Measurements from ENCODE around the gene CEP43.
A peak's percentile ranks its signal among the peaks of the same experiment; 100 is the strongest.

Gene CEP43

DNA sequence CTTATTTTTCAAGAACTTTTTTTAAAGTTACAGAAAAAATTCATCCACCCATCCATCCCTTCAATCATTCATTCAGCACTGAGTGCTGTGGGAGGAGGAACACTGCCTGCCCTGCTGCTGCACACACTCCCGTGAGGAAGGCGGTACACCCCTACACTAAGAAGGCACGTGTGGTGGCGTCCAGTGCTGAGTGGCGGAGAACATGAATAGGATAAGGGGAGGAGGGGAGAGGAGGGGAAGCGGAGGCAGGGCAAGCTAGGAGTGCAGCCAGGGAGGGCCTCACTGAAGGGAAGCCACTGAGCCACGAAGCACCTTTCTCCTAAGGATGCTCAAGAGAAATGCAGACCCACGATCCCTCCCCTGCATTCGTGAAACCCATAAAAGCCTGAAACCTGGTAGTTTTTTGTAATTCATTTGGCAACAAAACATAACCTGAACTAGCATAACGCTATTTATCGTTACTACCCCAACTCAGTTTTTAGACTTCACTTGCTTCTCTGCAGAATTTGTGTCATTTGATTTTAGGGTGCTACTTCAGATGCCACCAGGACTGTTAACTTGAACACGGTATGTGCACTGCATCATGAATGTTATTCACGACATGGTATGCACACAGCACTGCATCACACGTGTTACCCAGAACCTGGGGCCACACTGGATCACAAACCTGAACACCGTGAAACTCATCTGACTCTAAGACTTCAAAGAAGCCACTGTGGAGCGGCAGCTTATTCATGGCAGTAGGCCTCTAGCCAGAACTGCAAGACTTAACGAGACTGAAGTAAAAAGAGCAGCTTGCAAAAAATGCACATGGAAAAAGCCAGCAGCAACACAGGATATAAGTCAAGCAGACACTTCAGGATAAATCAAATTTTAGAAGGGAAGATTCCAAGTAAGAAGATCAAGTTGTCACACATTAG, 46.4 kb upstream of the CEP43 start:
- TF ChIP-seq, protein P1, sequence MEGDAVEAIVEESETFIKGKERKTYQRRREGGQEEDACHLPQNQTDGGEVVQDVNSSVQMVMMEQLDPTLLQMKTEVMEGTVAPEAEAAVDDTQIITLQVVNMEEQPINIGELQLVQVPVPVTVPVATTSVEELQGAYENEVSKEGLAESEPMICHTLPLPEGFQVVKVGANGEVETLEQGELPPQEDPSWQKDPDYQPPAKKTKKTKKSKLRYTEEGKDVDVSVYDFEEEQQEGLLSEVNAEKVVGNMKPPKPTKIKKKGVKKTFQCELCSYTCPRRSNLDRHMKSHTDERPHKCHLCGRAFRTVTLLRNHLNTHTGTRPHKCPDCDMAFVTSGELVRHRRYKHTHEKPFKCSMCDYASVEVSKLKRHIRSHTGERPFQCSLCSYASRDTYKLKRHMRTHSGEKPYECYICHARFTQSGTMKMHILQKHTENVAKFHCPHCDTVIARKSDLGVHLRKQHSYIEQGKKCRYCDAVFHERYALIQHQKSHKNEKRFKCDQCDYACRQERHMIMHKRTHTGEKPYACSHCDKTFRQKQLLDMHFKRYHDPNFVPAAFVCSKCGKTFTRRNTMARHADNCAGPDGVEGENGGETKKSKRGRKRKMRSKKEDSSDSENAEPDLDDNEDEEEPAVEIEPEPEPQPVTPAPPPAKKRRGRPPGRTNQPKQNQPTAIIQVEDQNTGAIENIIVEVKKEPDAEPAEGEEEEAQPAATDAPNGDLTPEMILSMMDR (IDR thresholded peaks at IDR 0.05; ENCODE audit: borderline replicate concordance, extremely low read depth, low read length, poor library complexity, severe bottlenecking) = no peak
- no peaks in the 10 kb centered on the region for H3K27me3 ChIP-seq (ENCODE audit: insufficient read depth, low read length, poor library complexity)
- no peak overlapping the region for H3K27ac ChIP-seq (ENCODE audit: low read length)
- peaks cover 8% of the 10 kb centered on the region for H3K36me3 ChIP-seq (ENCODE audit: insufficient read depth, low read length)
- H4K20me1 ChIP-seq (ENCODE audit: insufficient read depth, low read length) = peaks cover 9% of the 10 kb centered on the region; the same call in 1 of the 2 replicates
- no peak for ATAC-seq (ENCODE audit: insufficient read depth, low read depth)
- no peak overlapping the region for H2AFZ ChIP-seq (ENCODE audit: low read depth, low read length)
- H3K4me1 ChIP-seq (ENCODE audit: insufficient read depth, low read length) = peaks cover 28% of the 10 kb centered on the region
- H3K4me2 ChIP-seq (ENCODE audit: insufficient read depth, low read length) = no peak overlapping the region
- no peaks in the 10 kb centered on the region for H3K9me3 ChIP-seq (ENCODE audit: insufficient read depth, low read length, severe bottlenecking)
- no peak overlapping the region for H3K9ac ChIP-seq (ENCODE audit: low read depth, low read length)
- no peak overlapping the region for H3K4me3 ChIP-seq (ENCODE audit: low read depth in 1 of 2, low read length in 2 of 2)
- no peak for DNase-seq
- peaks cover 9% of the 10 kb centered on the region for H3K79me2 ChIP-seq (ENCODE audit: insufficient read depth, low read length)

DNA sequence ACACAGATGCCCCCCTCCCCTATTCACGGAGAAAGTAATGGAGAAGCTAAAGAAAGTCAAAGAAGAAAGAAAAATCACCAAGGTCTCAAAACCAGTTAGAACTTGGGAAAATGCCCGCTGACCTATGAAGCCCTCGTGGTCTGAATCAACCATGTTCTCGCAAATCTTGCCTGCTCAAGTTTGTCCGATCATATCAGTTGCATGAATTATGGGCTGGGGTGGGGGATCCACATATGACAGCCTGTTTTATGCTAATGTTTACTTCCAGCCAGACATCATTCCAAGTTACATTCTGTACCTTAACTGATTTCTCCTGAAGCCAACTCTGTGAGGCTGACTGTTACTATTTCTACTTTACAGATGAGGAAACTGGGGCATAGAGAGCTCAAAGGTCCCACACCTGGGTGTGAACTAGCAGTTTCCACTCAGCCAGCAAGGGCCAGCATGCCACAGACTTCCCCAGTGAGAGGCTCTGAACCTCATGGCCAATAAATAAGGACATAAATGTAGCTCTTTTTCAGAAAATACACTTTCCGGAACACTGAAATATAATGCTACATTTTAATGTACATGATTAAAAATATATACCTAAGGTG, 45.0 kb upstream of the CEP43 start:
- Histone ChIP-seq H3K4me3 (ENCODE audit: low read depth in 1 of 2, low read length in 2 of 2) (no peak overlapping the region), H3K4me1 (ENCODE audit: insufficient read depth, low read length) (peaks cover 42% of the 10 kb centered on the region)
- TF ChIP-seq EZH2 (IDR thresholded peaks at IDR 0.05; ENCODE audit: borderline replicate concordance, low read depth, low read length, severe bottlenecking) = no peak
- TF ChIP-seq, protein P1 (IDR thresholded peaks at IDR 0.05; ENCODE audit: borderline replicate concordance, extremely low read depth, low read length, poor library complexity, severe bottlenecking) = no peak

DNA sequence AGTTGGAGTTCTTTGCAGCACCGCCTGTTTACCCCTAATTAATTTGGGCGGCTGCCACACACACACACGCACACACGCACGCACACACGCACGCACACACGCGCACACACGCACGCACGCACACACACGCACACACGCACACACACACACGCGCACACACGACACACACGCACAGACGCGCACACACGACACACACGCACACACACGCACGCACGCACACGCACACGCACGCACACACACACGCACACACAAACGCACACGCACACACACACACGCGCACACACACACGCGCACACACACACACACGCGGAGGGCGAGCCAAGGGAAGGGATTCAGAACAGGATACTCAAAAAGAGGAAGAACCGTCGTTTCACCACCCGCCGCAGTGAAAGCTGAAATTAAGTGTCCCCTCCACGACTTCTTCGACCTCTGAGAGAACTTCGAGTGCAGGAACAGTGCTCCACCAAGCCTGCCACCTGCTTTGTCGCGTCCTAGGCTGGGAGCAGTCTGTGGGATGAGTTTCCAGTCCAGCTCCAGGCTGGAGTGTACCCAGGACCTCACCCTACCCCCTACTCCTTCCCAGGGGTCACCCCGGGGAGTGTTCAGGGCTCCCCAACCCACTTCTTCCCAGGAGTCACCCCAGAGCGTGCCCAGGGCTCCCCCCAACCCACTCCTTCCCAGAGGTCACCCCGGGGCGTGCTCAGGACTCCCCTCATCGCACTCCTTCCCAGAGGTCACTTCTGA, 43.9 kb upstream of the CEP43 start:
- H3K4me2 ChIP-seq (ENCODE audit: insufficient read depth, low read length) = peak overlapping the region; percentile 98
- peaks cover 9% of the 10 kb centered on the region; the same call in 1 of the 2 replicates for H4K20me1 ChIP-seq (ENCODE audit: insufficient read depth, low read length)
- peaks cover 9% of the 10 kb centered on the region for H3K79me2 ChIP-seq (ENCODE audit: insufficient read depth, low read length)
- peaks cover 5% of the 10 kb centered on the region for H3K36me3 ChIP-seq (ENCODE audit: insufficient read depth, low read length)
- TF ChIP-seq, protein P1 (IDR thresholded peaks at IDR 0.05; ENCODE audit: borderline replicate concordance, extremely low read depth, low read length, poor library complexity, severe bottlenecking) = no peak
- TF ChIP-seq EZH2 (IDR thresholded peaks at IDR 0.05; ENCODE audit: borderline replicate concordance, low read depth, low read length, severe bottlenecking) = no peak
- H3K27me3 ChIP-seq (ENCODE audit: insufficient read depth, low read length, poor library complexity) = no peaks in the 10 kb centered on the region
- peaks cover 51% of the 10 kb centered on the region for H3K4me1 ChIP-seq (ENCODE audit: insufficient read depth, low read length)
- ATAC-seq (ENCODE audit: insufficient read depth, low read depth) = no peak
- no peaks in the 10 kb centered on the region for H3K9me3 ChIP-seq (ENCODE audit: insufficient read depth, low read length, severe bottlenecking)
- H3K9ac ChIP-seq (ENCODE audit: low read depth, low read length) = peak overlapping the region; percentile 91
- peak overlapping the region; percentile 66 to 94 for H3K4me3 ChIP-seq (ENCODE audit: low read depth in 1 of 2, low read length in 2 of 2)
- H3K27ac ChIP-seq (ENCODE audit: low read length) = peak overlapping the region; percentile 64; the same call in 1 of the 2 replicates
- peak; percentile 24 for DNase-seq
- H2AFZ ChIP-seq (ENCODE audit: low read depth, low read length) = peak overlapping the region; percentile 89

More for the DNA sequence above, 45.0 kb upstream of the CEP43 start:
- Histone ChIP-seq H3K9me3 (ENCODE audit: insufficient read depth, low read length, severe bottlenecking) (no peaks in the 10 kb centered on the region), H3K79me2 (ENCODE audit: insufficient read depth, low read length) (peaks cover 9% of the 10 kb centered on the region), H3K4me2 (ENCODE audit: insufficient read depth, low read length) (no peak overlapping the region), H3K27ac (ENCODE audit: low read length) (no peak overlapping the region), H2AFZ (ENCODE audit: low read depth, low read length) (no peak overlapping the region), H4K20me1 (ENCODE audit: insufficient read depth, low read length) (peaks cover 9% of the 10 kb centered on the region; the same call in 1 of the 2 replicates), H3K9ac (ENCODE audit: low read depth, low read length) (no peak overlapping the region), H3K36me3 (ENCODE audit: insufficient read depth, low read length) (peaks cover 7% of the 10 kb centered on the region), H3K27me3 (ENCODE audit: insufficient read depth, low read length, poor library complexity) (no peaks in the 10 kb centered on the region)
- DNase-seq (no peak), ATAC-seq (ENCODE audit: insufficient read depth, low read depth) (no peak)

Data from DND-41 (cell line).